GM19025 (cell line): ENCODE results near the gene FRY.

Experiments used
- ATAC-seq: cut with Tn5 transposase; IDR thresholded peaks from one replicate; pipeline ENCODE4 v1.9.1; 2021; ENCODE audit warnings: mild to moderate bottlenecking, low read depth, moderate library complexity; ENCODE audit not compliant: unreplicated experiment

The FRY gene

DNA sequence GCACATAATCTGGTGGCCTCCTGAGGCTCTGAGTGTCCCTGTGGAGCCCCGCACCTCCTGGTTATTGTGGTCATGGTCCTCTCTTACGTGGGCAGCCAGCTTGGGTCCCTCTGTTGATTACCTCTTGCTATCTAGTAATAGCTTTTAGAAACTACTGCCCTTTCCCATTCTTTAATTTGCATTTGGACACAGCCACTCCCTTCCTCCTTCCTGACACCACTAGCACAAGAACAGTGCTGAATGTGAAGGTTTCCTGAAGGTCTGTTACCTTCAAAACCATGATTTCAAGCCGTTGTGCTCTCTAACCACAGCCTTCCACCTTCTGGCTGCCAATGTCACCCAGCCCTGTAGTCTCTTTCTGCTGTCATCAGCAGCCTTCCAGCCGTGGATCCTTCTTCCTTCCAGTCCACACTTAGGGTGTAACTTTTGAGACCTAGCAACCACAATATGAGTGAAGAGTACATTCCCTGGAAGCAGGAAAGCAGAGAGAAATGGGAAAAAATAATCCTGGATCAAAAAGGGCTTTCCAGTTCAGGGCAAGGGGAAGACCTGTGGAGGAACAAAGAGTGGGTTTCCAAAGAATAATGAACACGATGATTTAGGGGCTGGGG lies 130.9 kb downstream of the FRY start:
- no peak for ATAC-seq

GRCh38 chr13:32164622-32165268 lies 133.2 kb downstream of the FRY start:
- ATAC-seq = no peak

GRCh38 chr13:32165796-32166195 lies 134.2 kb downstream of the FRY start:
- no peak for ATAC-seq

- no peak for ATAC-seq
These were observed 136.6 kb downstream of the FRY start for GRCh38 chr13:32168131-32168530.

GRCh38 chr13:32170841-32171240 lies 139.3 kb downstream of the FRY start:
- no peak for ATAC-seq

GRCh38 chr13:32173881-32174280 lies 142.3 kb downstream of the FRY start:
- ATAC-seq = no peak

GRCh38 chr13:32174366-32174765 lies 142.8 kb downstream of the FRY start:
- no peak for ATAC-seq

DNA sequence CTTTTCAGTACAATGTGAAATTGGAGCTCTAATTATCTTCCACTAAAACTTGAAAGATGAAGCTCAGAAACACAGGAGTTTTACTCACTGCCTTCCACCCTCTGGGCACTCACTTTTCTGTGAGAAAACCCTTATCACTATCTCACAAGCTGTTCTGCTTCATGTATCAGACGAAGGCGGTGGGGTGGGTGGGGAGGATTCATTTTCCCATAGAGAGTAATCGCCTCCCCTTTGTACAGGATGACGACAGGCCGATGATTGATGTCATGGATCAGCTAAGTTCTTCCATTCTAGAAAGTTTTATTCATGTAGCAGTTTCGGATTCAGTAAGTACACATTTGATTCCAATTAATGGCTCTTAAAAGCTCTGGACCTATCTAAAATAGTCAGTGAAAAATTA lies 143.7 kb downstream of the FRY start:
- no peak for ATAC-seq

GRCh38 chr13:32175943-32176342 lies 144.4 kb downstream of the FRY start:
- no peak for ATAC-seq

DNA sequence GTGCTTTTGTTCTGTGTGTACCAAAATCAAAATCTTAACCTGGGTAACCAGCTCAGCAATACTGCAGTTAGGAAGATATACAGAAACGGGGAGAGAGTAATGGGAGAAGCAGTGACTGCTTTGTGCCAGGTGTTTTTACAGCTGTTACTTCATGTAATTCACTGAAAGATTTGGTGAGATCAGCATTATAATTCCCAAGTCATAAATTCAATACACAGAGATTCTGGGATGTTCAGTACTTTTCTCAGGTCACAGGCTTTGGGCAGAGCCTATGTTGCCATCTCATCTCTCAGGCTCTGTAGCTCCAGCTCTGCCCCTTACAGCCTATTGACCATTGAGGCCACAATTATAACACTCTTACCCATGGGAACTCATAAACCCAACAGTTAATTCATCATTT lies 145.1 kb downstream of the FRY start:
- no peak for ATAC-seq

DNA sequence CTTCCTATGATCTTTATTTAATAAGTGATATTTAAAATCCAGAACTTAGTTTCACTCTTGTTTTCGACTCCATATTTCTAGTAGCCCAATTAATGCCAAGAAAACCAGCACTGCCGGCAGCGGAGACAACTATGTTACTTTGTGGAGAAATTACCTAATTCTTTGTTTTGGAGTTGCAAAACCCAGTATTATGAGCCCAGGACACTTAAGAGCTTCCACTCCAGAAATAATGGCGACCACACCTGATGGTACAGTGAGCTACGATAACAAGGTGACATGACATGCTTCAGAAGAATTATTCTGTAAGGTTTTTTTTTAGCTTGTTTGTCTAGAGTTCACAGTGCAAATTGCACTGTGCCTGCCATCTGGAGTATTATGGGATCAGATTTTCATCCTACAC lies 147.2 kb downstream of the FRY start:
- ATAC-seq = no peak

- no peak for ATAC-seq
These were observed 148.1 kb downstream of the FRY start for GRCh38 chr13:32179708-32180107.

GRCh38 chr13:32187651-32188050 lies 156.1 kb downstream of the FRY start:
- ATAC-seq = no peak

DNA sequence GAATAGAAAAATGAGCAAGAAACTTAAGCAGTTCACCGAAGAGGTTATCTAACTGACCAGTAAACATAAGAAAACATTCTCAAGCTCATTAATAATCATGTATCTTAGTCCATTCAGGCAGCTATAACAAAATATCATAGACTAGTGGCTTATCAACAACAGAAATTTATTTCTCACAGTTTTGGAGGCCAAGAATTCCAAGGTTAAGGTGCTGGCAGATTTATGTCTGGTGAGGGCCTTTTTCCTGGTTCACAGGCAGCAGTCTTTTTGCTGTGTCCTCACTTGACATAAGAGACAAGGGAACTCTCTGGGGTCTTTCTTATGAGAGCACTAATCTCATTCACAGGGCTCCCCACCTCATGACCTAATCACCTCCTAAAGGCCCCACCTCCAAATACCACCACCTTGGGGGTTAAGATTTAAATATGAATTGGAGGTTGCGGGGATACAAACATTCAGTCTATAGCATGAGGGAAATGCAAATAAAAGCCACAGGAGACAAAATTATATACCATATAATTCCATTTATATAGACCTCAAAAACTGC lies 160.0 kb downstream of the FRY start:
- ATAC-seq = no peak

- ATAC-seq = no peak
These were observed 164.1 kb downstream of the FRY start for GRCh38 chr13:32195713-32196112.

DNA sequence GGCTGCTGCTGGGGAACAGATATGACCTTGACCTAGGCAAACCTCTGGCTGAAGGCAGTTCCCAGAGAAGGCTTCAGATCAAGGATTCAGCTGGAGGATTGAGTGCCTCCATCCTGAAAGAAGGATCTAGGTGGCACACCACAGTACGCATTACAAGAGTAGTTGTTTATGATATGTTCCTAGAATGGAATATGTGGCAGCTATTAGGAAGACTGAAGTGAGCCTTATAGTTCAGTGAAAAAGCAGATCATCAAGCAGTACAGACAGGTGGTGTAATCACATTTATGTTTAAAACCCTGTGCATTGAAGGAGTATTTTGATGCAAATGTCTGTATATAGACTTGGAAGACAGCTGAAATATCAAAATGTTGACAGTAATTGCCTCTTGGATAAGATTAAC lies 167.6 kb downstream of the FRY start:
- ATAC-seq = no peak

GRCh38 chr13:32200741-32201140 lies 169.2 kb downstream of the FRY start:
- ATAC-seq = no peak

GRCh38 chr13:32201809-32202208 lies 170.2 kb downstream of the FRY start:
- no peak for ATAC-seq

DNA sequence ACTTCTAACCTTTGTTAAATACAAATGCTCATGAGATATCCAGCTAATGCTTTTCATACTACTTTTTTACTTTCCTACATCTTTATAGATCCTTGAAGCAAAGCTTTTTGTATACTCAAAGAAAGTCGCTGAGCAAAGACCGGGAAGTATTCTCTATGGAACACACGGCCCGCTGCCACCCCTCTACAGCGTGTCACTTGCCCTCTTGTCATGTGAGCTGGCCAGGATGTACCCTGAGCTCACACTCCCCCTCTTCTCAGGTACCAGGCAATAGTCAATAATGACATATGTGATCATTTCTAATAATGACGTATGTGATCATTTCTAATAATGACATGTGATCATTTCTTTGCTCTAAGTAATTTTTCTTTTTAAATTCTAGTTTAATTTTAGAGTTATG lies 170.7 kb downstream of the FRY start:
- no peak for ATAC-seq

DNA sequence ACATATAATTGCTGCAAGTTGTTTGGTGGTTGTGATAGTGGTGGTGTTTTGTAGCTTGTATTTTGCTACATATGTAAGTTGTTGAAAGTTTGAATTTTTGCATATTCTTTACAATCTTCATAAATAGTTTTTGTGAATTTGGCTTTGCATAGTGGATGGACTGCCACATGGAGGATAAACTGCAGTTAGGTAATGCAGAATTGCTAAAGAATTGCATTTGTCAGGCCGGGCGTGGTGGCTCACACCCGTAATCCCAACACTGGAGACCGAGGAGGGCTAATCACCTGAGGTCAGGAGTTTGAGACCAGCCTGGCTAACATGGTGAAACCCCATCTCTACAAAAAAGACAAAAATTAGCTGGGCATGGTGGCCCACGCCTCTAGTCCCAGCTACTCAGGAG lies 171.6 kb downstream of the FRY start:
- no peak for ATAC-seq

GRCh38 chr13:32203736-32204135 lies 172.2 kb downstream of the FRY start:
- no peak for ATAC-seq

- ATAC-seq = no peak
These were observed 174.0 kb downstream of the FRY start for GRCh38 chr13:32205431-32206096.
